HG02885 (cell line): ENCODE data around the gene FNBP1.
A peak's percentile ranks its signal among the peaks of the same experiment; 100 is the strongest.
"Not testable (repeated sequence)": the region's sequence is repeated elsewhere in the genome, so short reads cannot be mapped to it uniquely, and the experiment has no call there.

Source experiments
- ATAC-seq: cut with Tn5 transposase; IDR thresholded peaks from one replicate; pipeline ENCODE4 v1.9.1; 2021; ENCODE audit warnings: mild to moderate bottlenecking; ENCODE audit not compliant: unreplicated experiment, poor library complexity

Gene FNBP1

GRCh38 chr9:130023144-130023787 is 19.7 kb downstream of the FNBP1 start:
- ATAC-seq, result peak; percentile 38

DNA sequence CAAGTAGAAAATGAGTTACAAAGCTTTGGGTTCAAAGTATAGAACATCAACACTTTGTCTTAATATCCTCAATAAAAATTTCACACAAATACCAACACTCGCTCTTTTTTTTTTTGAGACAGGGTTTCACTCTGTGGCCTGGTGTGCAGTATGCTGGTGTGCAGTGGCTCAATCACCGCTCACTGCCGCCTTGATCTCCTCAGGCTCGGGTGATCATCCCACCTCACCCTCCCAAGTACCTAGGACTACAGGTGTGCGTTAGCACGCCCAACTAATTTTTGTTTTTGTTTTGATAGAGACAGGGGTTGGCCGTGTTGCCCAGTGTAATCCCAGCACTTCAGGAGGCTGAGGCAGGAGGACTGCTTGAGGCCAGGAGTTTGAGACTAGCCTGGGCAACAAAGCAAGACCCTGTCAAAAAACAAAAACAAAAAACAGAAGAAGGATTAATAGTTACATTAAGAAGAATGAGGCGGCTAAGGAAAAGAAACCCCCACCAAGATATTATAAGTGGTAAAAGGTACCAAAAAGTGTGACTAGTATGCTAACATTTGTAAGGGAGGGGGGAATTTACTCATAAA is 20.3 kb downstream of the FNBP1 start:
- no peak for ATAC-seq

DNA sequence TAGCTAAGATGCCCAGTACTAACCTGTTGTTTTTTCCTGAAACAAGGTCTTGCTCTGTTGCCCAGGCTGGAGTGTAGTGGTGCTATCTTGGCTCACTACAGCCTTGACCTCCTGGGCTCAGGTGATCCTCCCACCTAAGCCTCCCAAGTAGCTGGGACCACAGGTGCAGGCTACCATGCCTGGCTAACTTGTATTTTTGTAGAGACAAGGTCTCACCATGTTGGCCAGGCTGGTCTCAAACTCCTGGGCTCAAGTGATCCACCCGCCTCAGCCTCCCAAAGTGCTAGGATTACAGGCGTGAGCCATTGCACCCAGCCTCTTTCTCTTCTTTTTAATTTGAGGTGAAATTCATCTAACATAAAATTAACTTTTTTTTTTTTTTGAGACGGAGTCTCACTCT is 21.1 kb downstream of the FNBP1 start:
- ATAC-seq, result not testable (repeated sequence)

- ATAC-seq, result no peak
Measured at GRCh38 chr9:130021123-130021522, 21.9 kb downstream of the FNBP1 start.

DNA sequence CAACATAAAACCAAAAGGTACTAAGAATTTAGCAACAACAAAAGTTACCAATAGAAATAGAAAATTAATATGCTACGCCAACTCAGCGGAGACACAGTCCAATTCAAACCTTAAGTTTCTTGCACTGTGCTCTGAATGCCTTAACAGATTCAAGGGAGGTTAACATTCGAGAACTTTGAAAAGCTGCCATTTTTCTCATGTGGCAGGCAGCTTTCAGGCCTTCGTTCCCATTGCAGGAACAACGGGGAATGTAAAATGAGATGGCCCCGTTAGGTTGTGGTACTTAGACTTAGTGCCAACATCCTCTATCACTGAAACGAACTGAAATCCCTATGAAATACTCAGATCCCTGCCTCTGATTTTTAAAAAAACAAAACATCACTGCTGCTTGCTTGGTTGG is 22.4 kb downstream of the FNBP1 start:
- no peak for ATAC-seq

DNA sequence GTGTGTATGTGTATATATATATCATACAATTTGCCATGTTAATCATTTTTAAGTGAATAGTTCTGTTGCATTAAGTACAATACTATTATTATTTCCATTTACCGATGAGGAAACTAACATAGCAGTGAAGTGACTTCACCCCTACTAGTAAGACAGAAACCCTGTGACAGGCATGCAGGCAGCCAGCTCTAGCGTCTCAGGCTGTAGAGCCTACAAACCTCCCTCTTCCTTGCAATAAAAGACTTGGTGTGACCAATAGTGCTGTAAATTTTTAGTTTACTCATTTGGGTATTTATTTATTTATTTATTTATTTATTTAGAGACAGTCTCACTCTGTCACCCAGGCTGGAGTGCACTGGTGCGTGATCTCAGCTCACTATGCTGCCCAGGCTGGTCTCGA is 24.7 kb downstream of the FNBP1 start:
- ATAC-seq, result no peak

GRCh38 chr9:130017510-130017909 is 25.5 kb downstream of the FNBP1 start:
- ATAC-seq, result not testable (repeated sequence)

GRCh38 chr9:130017076-130017475 is 25.9 kb downstream of the FNBP1 start:
- ATAC-seq, result no peak

DNA sequence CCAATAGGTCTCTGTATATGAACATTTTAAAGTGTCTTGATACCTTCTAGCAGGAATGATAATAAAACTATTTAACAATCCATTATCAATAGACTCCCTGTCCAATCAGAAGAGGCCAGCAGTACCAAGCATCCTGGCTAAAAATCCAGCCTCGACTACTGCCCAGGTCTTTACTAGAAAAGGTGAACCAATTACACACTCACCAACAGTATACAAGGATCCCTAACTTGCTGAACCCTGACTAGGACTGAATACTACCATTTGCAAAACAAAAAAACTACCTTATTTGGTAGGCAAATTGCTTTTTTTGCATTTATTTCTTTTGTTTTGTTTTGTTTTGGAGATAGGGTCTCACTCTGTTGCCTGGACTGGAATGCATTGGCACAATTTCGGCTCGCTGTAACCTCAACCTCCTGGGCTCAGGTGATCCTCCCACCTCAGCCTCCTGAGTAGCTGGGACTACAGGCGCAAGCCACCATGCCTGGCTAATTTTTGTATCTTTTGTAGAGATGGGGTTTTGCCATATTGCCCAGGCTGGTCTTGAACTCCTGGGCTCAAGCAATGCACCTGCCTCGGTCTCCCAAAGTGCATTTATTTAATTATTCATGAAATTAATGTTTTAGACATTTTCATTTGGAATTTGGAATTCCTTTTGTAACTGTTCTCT is 27.5 kb downstream of the FNBP1 start:
- no peak for ATAC-seq

GRCh38 chr9:130013326-130013725 is 29.7 kb downstream of the FNBP1 start:
- ATAC-seq, result no peak

GRCh38 chr9:130010151-130010988 is 32.6 kb downstream of the FNBP1 start:
- ATAC-seq, result no peak

DNA sequence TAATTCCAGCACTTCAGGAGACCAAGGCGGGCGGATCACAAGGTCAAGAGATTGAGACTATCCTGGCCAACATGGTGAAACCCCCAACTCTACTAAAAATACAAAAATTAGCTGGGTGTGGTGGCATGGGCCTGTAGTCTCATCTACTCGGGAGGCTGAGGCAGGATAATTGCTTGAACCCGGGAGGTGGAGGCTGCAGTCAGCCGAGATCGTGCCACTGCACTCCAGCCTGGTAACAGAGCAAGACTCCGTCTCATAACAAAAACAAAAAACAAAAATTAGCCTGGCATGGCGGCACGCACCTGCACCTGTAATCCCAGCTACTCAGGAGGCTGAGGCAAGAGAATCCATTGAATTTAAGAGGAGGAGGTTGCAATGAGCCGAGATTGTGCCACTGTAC is 33.4 kb downstream of the FNBP1 start:
- ATAC-seq, result not testable (repeated sequence)

DNA sequence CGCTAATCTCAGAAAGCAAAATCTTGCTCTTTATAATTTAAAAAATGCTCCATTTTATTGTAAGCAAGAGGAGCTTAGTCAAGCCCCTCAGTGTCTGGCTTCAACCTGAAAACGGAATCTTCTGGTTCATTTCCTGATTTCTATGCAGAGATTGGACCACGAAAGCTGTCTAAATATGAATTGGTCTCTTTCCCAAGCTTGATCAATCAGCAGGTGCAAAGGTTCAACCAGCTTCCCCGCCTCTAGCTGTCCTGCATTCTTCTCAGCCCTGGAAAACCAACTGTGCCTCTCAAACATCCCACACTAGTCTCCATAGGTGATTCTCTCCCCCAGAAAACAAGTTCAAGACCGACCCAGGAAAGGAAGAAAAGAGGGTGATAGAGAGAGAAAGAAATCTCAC is 34.5 kb downstream of the FNBP1 start:
- ATAC-seq, result no peak

DNA sequence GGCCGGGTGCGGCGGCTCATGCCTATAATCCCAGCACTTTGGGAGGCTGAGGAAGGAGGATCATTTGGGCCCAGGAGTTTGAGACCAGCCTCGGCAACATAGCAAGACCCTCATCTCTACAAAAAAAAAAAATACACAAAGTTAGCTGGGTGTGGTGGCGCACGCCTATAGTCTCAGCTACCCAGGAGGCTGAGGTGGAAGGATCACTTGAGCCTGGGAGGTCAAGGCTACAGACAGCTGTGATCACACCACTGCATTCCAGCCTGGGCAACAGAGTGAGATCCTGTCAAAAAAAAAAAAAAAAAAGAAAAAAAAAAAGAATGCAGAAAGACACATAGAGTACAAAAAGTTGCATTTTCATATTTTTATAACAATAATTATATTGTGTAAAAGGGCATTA is 36.0 kb downstream of the FNBP1 start:
- peak; percentile 14 for ATAC-seq

DNA sequence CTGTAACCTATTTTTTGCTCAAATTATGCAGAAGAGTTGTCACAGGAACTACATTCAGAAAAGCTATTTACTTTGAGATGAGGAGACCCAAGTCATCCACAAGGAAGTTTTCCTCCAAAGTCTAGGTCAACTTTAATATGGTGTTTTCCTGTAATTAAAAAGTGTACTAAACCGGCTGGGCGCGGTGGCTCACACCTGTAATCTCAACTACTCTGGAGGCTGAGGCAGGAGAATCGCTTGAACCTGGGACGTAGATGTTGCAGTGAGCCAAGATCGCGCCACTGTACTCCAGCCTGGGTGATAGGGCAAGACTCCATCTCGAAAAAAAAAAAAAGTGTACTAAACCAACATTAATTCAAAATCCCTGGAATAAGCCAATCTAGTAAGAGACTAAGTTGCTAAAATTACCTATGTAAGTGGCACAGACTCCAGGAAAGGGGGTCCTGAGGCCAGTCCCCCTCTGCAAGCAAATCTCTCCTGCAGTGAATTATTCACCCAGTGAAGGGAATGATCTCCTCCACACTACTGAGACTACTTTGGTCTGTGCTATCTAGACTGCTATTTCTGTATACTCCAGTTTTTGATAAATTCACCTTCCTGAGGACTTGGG is 38.9 kb downstream of the FNBP1 start:
- ATAC-seq, result no peak

DNA sequence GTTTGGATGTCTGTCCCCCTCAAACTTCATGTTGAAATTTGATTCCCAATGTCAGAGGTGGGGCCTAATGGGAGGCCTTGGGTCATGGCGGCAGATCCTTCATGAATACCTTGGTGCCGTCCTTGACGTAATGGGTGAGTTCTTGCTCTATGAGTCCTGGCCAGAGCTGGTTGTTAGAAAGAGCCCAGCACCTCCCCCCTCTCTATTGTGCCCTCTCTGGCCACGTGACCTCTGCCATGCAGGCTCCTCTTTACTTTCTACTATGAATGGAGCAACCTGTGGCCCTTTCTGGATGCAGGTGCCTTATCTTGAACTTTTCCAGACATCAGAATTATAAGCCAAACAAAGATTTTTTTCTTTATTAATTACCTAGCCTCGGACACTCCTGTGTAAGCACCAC is 40.7 kb downstream of the FNBP1 start:
- ATAC-seq, result no peak

DNA sequence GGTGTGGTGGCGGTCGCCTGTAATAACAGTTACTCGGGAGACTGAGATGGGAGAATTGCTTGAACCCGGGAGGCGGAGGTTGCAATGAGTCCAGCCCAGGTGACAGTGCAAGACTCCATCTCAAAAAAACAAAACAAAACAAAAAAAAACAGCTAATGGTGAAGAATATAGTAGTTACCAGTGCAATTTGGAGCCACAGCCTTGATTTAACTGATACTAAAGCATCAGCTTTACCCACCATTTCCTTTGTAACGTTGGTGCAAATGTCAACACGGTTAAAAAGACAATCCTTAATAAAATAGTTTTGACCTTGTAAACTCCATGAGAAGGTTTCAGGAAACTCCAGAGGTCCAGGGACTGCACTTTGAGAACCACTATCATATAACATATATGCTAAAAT is 41.8 kb downstream of the FNBP1 start:
- no peak for ATAC-seq

GRCh38 chr9:129999141-129999510 is 43.9 kb downstream of the FNBP1 start:
- no peak for ATAC-seq

GRCh38 chr9:129998491-129999140 is 44.4 kb downstream of the FNBP1 start:
- no peak for ATAC-seq

DNA sequence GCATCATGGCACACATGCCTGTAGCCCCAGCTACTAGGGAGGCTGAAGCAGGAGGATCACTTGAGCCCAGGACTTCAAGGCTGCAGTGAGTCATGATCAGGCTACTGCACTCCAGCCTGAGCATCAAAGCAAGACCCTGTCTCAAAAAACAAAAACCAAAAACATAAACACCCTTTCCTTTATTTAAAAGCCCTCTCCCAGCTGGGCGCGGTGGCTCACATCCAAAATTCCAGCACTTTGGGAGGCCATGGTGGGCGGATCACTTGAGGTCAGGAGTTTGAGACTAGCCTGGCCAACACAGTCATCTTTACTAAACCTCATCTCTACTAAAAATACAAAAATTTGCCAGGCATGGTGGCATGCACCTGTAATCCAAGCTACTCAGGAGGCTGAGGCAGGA is 45.3 kb downstream of the FNBP1 start:
- not testable (repeated sequence) for ATAC-seq
